Hepatocyte (in vitro differentiated cells): ENCODE results near the gene HLF. TPM values are rescaled to one million over a fixed set of nuclear protein-coding genes. Genes with fewer than 3 reads are reported as not detected.

Experiments
- DNase-seq: peaks from one replicate; pipeline ENCODE4 v3.0.0-alpha.2; 2016; ENCODE audit warnings: low spot score
- H2AFZ ChIP-seq: fragments of 200-600 bp; sonication (generic); 2 replicates; pipeline ENCODE4 v1.6.0; 2016; ENCODE audit warnings: antibody characterized with exemption, mild to moderate bottlenecking
- H3K27ac ChIP-seq: fragments of 200-600 bp; sonication (generic); 2 replicates; pipeline ENCODE4 v1.5.1; 2016; ENCODE audit warnings: mild to moderate bottlenecking
- H3K27me3 ChIP-seq: fragments of 200-600 bp; sonication (generic); 2 replicates; pipeline ENCODE4 v1.6.1; 2016
- H3K36me3 ChIP-seq: fragments of 200-600 bp; sonication (generic); replicated peaks from 2 replicates; pipeline ENCODE4 v1.5.1; 2016; ENCODE audit warnings: low read depth; ENCODE audit not compliant: insufficient read depth
- H3K4me1 ChIP-seq: fragments of 200-600 bp; sonication (generic); 2 replicates; pipeline ENCODE4 v1.5.1; 2016; ENCODE audit warnings: mild to moderate bottlenecking, moderate library complexity; ENCODE audit not compliant: insufficient read depth
- H3K4me2 ChIP-seq: fragments of 200-600 bp; sonication (generic); 2 replicates; pipeline ENCODE4 v1.6.0; 2016
- H3K4me3 ChIP-seq: fragments of 200-600 bp; sonication (generic); 2 replicates; pipeline ENCODE4 v1.5.1; 2016; ENCODE audit warnings: mild to moderate bottlenecking
- H3K79me2 ChIP-seq: fragments of 200-600 bp; sonication (generic); 2 replicates; pipeline ENCODE4 v1.6.0; 2017; ENCODE audit warnings: mild to moderate bottlenecking
- H3K9me2 ChIP-seq: fragments of 200-600 bp; sonication (generic); replicated peaks from 2 replicates; pipeline ENCODE4 v1.6.0; 2017; ENCODE audit warnings: mild to moderate bottlenecking; ENCODE audit not compliant: insufficient read depth
- H3K9me3 ChIP-seq: fragments of 200-600 bp; sonication (generic); 2 replicates; pipeline ENCODE4 v1.5.1; 2016; ENCODE audit warnings: low read depth, mild to moderate bottlenecking
- H4K20me1 ChIP-seq: fragments of 200-600 bp; sonication (generic); 2 replicates; pipeline ENCODE4 v1.6.0; 2016; ENCODE audit warnings: mild to moderate bottlenecking; ENCODE audit not compliant: insufficient read depth, poor library complexity, severe bottlenecking
- EZH2 ChIP-seq: fragments of 200-600 bp; sonication (generic); IDR thresholded peaks from 2 replicates; pipeline ENCODE4 v1.6.1; 2016; ENCODE audit warnings: antibody characterized with exemption, mild to moderate bottlenecking, borderline replicate concordance
- EZH2phosphoT487 ChIP-seq: fragments of 200-600 bp; sonication (generic); IDR thresholded peaks from one replicate; pipeline ENCODE4 v1.6.1; 2018; ENCODE audit warnings: antibody characterized with exemption, mild to moderate bottlenecking, low read depth, moderate library complexity; ENCODE audit not compliant: unreplicated experiment, severe bottlenecking
- WGBS: methylation state at CpG from one replicate; pipeline ENCODE4 v1.1.6; 2016; ENCODE audit warnings: low lambda C conversion rate; ENCODE audit errors: missing lambda C conversion rate; 5-methylcytosine and 5-hydroxymethylcytosine counted together
- polyA plus RNA-seq: library from polyadenylated mRNA; unstranded; fragments of >200 nt; fragmentation: Nextera tagmentation; extraction: Ambion mirVana; gene quantifications from 2 replicates; pipeline ENCODE4 v1.2.1, GENCODE V29; 2016
- total RNA-seq: library from RNA; depleted of rRNA; stranded (reverse); fragments of >200 nt; gene quantifications from 2 replicates; pipeline ENCODE4 v1.2.3, GENCODE V29; 2014
- TF ChIP-seq, protein P1 (sequence below): fragments of 200-600 bp; sonication (generic); IDR thresholded peaks from 2 replicates; pipeline ENCODE4 v1.5.1; 2016; ENCODE audit warnings: antibody characterized with exemption, mild to moderate bottlenecking; ENCODE audit not compliant: poor library complexity

HLF gene
- total and polyA plus RNA-seq, 2 experiments from 2014 or later, result 0.48 to 0.60 TPM

DNA sequence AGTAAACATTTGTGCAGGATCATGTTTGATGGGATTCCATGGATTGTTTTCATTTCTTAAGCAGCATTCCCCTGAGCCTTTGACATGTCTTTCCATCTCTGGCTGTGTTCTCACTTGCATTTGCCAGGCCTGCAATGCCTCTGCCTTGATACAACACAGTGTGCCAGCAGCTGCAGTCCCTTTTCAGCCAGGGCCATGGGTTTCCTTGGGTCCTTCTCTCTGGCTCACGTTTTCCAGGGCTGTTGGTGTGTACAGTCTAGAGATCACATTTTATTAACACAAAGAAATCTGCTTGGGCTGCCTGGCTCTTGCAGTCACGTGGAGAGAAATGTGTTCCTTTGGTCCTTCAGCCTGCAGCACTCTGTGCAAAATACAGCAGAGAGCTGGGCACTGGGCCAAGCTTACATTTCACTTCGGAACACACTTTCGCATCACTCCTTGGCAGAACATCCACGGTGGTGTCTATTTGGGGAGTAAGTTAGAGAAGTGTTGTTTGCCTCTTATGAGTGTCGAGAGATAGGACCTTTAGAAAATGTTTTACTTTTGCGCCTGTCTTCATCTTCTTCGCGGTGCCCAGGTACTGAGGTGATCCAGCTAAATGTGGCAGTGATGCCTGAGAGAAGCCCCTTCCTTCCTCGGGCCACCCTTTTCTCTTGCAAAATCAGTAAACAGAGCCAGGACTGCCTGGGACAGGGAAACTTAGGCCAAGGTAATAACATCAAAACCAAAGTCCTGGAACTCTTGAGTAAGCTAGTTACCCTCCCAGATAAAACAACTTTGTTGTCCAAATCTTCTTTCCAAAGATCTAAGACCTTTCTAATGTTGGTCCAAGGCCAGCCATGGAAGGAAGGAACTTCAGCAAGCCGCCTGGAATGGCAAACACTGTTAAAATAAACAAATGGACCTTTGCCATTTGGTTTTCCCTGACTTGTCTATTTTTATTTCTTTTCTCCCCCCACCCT is 20.9 kb downstream of the HLF start:
- no peaks in the 10 kb centered on the region for H3K27me3 ChIP-seq
- H2AFZ ChIP-seq, result no peak overlapping the region
- DNase-seq, result peak; percentile 89
- H3K27ac ChIP-seq, result peak overlapping the region; percentile 80
- no peaks in the 10 kb centered on the region for H3K9me3 ChIP-seq
- no peaks in the 10 kb centered on the region for H3K9me2 ChIP-seq
- H3K36me3 ChIP-seq, result no peaks in the 10 kb centered on the region
- no peak for TF ChIP-seq EZH2
- no peak for TF ChIP-seq EZH2phosphoT487
- TF ChIP-seq, protein P1, sequence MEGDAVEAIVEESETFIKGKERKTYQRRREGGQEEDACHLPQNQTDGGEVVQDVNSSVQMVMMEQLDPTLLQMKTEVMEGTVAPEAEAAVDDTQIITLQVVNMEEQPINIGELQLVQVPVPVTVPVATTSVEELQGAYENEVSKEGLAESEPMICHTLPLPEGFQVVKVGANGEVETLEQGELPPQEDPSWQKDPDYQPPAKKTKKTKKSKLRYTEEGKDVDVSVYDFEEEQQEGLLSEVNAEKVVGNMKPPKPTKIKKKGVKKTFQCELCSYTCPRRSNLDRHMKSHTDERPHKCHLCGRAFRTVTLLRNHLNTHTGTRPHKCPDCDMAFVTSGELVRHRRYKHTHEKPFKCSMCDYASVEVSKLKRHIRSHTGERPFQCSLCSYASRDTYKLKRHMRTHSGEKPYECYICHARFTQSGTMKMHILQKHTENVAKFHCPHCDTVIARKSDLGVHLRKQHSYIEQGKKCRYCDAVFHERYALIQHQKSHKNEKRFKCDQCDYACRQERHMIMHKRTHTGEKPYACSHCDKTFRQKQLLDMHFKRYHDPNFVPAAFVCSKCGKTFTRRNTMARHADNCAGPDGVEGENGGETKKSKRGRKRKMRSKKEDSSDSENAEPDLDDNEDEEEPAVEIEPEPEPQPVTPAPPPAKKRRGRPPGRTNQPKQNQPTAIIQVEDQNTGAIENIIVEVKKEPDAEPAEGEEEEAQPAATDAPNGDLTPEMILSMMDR, result no peak
- no peak overlapping the region for H3K4me3 ChIP-seq
- 52% methylated on average over 11 of the region's 11 CpGs for WGBS
- peaks cover 24% of the 10 kb centered on the region for H3K4me1 ChIP-seq
- H3K4me2 ChIP-seq, result peak overlapping the region; percentile 44
- H3K79me2 ChIP-seq, result no peaks in the 10 kb centered on the region
- H4K20me1 ChIP-seq, result no peaks in the 10 kb centered on the region

DNA sequence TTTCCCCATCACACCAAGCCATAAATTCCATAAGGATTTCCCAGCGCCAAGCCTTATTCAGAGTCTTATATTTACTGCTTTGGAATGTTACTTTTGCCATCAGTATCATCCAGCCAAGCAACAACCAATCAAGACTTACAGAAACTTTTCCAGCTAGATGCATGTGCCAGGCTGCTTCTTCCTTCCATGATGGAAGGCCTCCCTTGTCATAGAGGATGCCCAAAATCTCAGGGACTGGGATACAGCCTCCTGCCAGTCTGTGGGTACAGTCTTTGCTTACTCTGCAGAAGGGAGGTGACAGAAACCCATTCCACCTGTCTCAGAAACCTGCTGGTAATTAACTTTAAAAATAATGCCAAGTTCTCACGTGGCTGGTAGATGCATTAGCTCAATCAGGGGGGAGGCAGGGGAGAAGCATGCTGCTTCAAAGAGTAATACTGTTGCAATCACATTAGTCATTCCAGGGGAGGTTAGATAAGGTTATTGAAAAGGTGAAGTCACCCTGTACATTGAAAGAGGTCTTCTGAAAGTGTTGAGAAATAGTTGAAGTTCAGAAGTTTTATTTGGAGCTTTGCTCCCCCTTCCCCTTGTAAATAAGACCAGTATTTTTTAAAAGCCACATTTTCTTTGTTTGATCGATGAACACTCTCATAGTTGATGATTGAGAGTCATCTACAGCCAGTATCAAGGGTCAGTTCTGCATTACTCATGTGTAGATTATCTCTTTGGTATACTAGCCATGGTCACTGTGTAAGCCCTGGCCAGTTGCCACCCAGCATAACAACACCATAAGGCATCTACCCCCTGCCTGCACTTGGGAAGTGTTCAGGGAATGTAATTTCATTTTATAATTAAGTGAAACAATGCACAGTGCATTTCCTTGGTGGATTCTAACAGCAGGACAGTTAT is 22.2 kb downstream of the HLF start:
- no peaks in the 10 kb centered on the region for H4K20me1 ChIP-seq
- no peak overlapping the region for H3K4me3 ChIP-seq
- no peak overlapping the region for H3K4me2 ChIP-seq
- no peaks in the 10 kb centered on the region for H3K9me2 ChIP-seq
- no peaks in the 10 kb centered on the region for H3K9me3 ChIP-seq
- no peak for DNase-seq
- no peaks in the 10 kb centered on the region for H3K36me3 ChIP-seq
- peaks cover 24% of the 10 kb centered on the region for H3K4me1 ChIP-seq
- H3K27me3 ChIP-seq, result no peaks in the 10 kb centered on the region
- TF ChIP-seq EZH2 (no peak), EZH2phosphoT487 (no peak)
- TF ChIP-seq, protein P1, result no peak
- H3K27ac ChIP-seq, result peak overlapping the region; percentile 80
- H2AFZ ChIP-seq, result no peak overlapping the region
- H3K79me2 ChIP-seq, result no peaks in the 10 kb centered on the region
- WGBS, result 64% methylated on average over 3 of the region's 3 CpGs

DNA sequence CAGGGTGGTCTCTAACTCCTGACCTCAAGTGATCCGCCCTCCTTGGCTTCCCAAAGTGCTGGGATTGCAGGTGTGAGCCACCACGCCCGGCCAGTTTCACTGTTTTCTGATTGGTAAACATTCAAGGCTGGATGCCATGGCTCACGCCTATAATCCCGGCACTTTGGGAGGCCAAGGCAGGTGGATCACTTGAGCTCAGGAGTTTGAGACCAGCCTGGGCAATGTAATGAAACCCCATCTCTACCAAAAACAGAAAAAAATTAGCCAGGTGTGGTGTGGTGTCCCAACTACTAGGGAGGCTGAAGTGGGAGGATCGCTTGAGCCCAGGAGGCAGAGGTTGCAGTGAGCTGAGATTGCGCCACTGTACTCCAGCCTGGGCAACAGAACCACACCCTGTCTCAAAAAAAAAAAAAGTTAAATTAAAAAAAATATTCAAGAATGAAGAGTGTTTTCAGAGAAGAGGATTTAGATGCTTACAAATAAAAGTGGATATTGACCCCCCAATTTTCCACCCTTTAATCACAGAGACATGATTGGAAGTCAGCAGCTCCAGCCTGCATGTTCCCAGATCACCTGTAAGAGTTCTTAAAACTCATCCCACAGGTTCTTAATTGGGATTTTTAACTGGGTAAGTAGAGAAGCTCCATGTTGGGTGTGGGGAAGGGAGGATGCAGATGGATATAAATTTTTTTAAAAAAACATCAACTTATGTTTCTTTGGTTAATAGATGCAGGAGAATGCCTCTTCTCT is 23.8 kb downstream of the HLF start:
- H3K4me2 ChIP-seq, result no peak overlapping the region
- H3K27ac ChIP-seq, result no peak overlapping the region
- no peak for DNase-seq
- no peaks in the 10 kb centered on the region for H4K20me1 ChIP-seq
- 91% methylated on average over 7 of the region's 7 CpGs for WGBS
- H3K9me3 ChIP-seq, result no peaks in the 10 kb centered on the region
- no peaks in the 10 kb centered on the region for H3K9me2 ChIP-seq
- H3K4me3 ChIP-seq, result no peak overlapping the region
- no peaks in the 10 kb centered on the region for H3K36me3 ChIP-seq
- H3K4me1 ChIP-seq, result peaks cover 24% of the 10 kb centered on the region
- no peak for TF ChIP-seq EZH2
- TF ChIP-seq, protein P1, result no peak
- TF ChIP-seq EZH2phosphoT487, result no peak
- H2AFZ ChIP-seq, result no peak overlapping the region
- no peaks in the 10 kb centered on the region for H3K27me3 ChIP-seq
- no peaks in the 10 kb centered on the region for H3K79me2 ChIP-seq
